ENCODE measurements around the gene MED15.

Gene MED15

GRCh38 chr22:20622650-20623339 is 115.4 kb downstream of the MED15 start:
- no peak overlapping the region for H3K4me3 Mint-ChIP-seq
- no peaks in the 10 kb centered on the region for H3K9me3 Mint-ChIP-seq (ENCODE audit: low read depth)
- H3K27me3 Mint-ChIP-seq = no peaks in the 10 kb centered on the region
- H3K36me3 Mint-ChIP-seq = no peaks in the 10 kb centered on the region
- peaks cover 5% of the 10 kb centered on the region for H3K4me1 Mint-ChIP-seq (ENCODE audit: low read depth)
- H3K27ac Mint-ChIP-seq = no peak overlapping the region

- H3K4me3 Mint-ChIP-seq = no peak overlapping the region
- H3K27me3 Mint-ChIP-seq = no peaks in the 10 kb centered on the region
- H3K4me1 Mint-ChIP-seq (ENCODE audit: low read depth) = peaks cover 5% of the 10 kb centered on the region
- no peaks in the 10 kb centered on the region for H3K36me3 Mint-ChIP-seq
- H3K27ac Mint-ChIP-seq = no peak overlapping the region
- H3K9me3 Mint-ChIP-seq (ENCODE audit: low read depth) = no peaks in the 10 kb centered on the region
Measured at GRCh38 chr22:20624161-20624616, 116.8 kb downstream of the MED15 start.

DNA sequence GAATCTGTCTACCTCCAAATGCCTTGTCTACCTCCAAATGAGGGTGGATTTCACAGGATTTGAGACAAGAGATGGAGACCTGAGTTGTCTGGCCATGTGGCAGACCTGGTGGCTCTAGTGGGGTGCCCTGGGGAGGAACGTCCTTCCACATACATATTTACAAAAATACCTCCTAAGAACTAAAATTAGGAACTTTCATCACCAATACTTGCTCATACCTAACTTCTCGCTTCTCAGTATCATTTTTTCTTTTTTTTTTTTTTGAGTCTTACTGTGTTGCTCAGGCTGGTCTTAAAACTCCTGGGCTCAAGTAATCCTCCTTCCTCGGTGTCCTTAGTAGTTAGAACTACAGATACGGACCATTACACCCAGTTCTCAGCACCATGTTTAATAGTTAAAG is 117.9 kb downstream of the MED15 start:
- no peaks in the 10 kb centered on the region for H3K36me3 Mint-ChIP-seq
- no peaks in the 10 kb centered on the region for H3K9me3 Mint-ChIP-seq (ENCODE audit: low read depth)
- no peak overlapping the region for H3K27ac Mint-ChIP-seq
- no peak overlapping the region for H3K4me3 Mint-ChIP-seq
- H3K27me3 Mint-ChIP-seq = no peaks in the 10 kb centered on the region
- peaks cover 5% of the 10 kb centered on the region for H3K4me1 Mint-ChIP-seq (ENCODE audit: low read depth)

GRCh38 chr22:20626811-20627210 is 119.4 kb downstream of the MED15 start:
- Mint-ChIP-seq H3K27me3 (peaks cover 1% of the 10 kb centered on the region), H3K4me1 (ENCODE audit: low read depth) (peaks cover 5% of the 10 kb centered on the region), H3K9me3 (ENCODE audit: low read depth) (no peaks in the 10 kb centered on the region), H3K4me3 (no peak overlapping the region), H3K27ac (no peak overlapping the region), H3K36me3 (no peaks in the 10 kb centered on the region)

DNA sequence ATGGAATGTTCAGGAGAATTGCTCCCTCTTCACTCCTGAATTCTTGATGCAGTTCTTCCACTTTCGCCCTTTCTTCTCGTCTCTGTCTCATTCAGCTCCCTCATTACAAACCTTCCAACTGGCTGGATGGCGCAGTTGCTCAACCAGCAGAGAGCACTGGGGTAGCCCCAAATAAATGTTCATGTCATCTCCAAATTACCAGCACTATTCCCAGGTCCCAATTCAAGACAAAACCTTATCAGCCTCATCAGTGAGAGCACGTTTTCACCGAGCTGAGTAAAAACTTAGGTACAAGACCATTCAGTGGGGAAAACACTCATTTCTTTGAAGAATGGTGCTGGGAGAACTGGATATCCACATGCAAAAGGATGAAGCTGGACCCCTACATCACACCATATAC is 120.0 kb downstream of the MED15 start:
- H3K4me1 Mint-ChIP-seq (ENCODE audit: low read depth) = peaks cover 5% of the 10 kb centered on the region
- peaks cover 1% of the 10 kb centered on the region for H3K27me3 Mint-ChIP-seq
- H3K4me3 Mint-ChIP-seq = no peak overlapping the region
- no peaks in the 10 kb centered on the region for H3K36me3 Mint-ChIP-seq
- H3K9me3 Mint-ChIP-seq (ENCODE audit: low read depth) = no peaks in the 10 kb centered on the region
- H3K27ac Mint-ChIP-seq = no peak overlapping the region

DNA sequence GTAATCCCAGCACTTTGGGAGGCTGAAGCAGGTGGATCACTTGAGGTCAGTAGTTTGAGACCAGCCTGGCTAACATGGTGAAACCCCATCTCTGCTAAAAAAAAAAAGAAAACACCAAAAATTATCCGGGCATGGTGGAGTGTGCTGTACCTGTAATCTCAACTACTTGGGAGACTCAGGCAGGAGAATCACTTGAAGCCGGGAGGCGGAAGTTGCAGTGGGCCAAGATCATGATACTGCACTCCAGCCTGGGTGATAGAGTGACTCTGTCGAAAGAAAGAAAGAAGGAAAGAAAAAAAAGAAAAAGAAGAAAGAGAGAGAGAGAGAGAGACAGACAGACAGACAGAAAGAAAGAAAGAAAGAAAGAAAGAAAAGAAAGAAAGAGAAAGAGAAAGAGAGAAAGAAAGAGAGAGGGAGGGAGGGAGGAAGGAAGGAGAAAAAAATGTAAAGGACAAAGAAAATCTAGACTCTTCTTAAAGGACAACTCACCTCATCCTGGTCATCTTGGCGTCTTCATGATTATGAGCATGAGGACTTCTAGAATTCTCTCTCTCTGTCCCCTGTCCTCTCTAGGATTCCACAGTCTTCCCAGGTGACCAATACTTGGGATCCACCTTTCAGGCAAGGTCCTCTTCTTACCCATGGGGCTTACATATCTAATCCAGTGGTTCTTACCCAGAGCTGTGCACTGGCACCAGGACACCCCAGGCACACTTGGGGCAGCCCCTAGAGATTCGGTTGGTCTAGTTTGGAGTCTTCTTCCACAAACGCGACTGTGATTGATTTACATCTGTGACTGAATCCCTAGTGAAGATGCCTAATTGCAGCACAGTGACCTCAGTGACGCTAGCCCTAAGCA is 120.9 kb downstream of the MED15 start:
- H3K36me3 Mint-ChIP-seq = no peaks in the 10 kb centered on the region
- peaks cover 5% of the 10 kb centered on the region for H3K4me1 Mint-ChIP-seq (ENCODE audit: low read depth)
- no peaks in the 10 kb centered on the region for H3K9me3 Mint-ChIP-seq (ENCODE audit: low read depth)
- H3K4me3 Mint-ChIP-seq = no peak overlapping the region
- H3K27ac Mint-ChIP-seq = no peak overlapping the region
- peaks cover 1% of the 10 kb centered on the region for H3K27me3 Mint-ChIP-seq

DNA sequence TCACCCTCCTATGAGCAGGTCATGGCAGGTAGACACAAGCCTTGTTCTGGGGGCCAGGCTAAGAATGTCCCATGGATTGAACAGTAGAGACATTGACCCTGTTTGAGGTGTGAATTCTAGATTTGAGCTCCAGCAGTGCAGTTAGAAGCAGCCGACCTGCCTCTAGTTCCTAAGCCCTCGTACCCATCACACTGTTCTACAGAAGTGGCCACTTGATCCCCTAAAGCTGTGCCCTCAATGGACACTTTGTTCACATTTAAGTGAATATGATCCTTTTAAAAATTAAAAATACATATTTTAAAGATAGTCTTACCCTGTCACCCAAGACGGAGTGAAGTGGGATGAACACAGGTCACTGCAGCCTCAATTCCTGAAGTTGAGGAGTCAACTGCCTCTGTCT is 122.0 kb downstream of the MED15 start:
- no peak overlapping the region for H3K4me3 Mint-ChIP-seq
- peaks cover 1% of the 10 kb centered on the region for H3K4me1 Mint-ChIP-seq (ENCODE audit: low read depth)
- H3K27me3 Mint-ChIP-seq = peaks cover 1% of the 10 kb centered on the region
- H3K36me3 Mint-ChIP-seq = no peaks in the 10 kb centered on the region
- no peaks in the 10 kb centered on the region for H3K9me3 Mint-ChIP-seq (ENCODE audit: low read depth)
- H3K27ac Mint-ChIP-seq = no peak overlapping the region

- Mint-ChIP-seq H3K4me1 (ENCODE audit: low read depth) (no peaks in the 10 kb centered on the region), H3K36me3 (no peaks in the 10 kb centered on the region), H3K27me3 (peaks cover 1% of the 10 kb centered on the region), H3K27ac (no peak overlapping the region), H3K9me3 (ENCODE audit: low read depth) (no peaks in the 10 kb centered on the region), H3K4me3 (no peak overlapping the region)
Measured at GRCh38 chr22:20630873-20631617, 123.6 kb downstream of the MED15 start.

GRCh38 chr22:20632082-20632481 is 124.7 kb downstream of the MED15 start:
- H3K4me1 Mint-ChIP-seq (ENCODE audit: low read depth) = no peaks in the 10 kb centered on the region
- H3K36me3 Mint-ChIP-seq = no peaks in the 10 kb centered on the region
- H3K27ac Mint-ChIP-seq = no peak overlapping the region
- H3K4me3 Mint-ChIP-seq = no peak overlapping the region
- peaks cover 1% of the 10 kb centered on the region for H3K27me3 Mint-ChIP-seq
- H3K9me3 Mint-ChIP-seq (ENCODE audit: low read depth) = no peaks in the 10 kb centered on the region

DNA sequence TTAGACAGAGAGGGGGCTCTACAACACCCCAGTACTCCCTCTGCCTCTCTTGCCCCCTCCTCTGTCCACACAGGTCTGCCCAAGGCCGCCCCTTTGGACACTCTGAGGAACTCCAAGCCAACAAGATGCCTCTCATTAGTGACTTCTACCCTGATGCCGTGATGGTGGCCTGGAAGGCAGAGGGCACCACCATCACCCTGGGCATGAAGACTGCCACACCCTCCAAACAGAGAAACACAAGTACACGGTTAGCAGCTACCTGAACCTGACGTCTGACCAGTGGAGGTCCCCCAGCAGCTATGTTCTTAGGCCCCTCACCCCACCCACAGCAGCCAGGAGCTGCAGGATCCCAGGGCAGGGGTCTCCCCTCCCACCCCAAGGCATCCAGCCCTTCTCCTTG is 125.1 kb downstream of the MED15 start:
- no peaks in the 10 kb centered on the region for H3K36me3 Mint-ChIP-seq
- H3K4me3 Mint-ChIP-seq = no peak overlapping the region
- H3K27me3 Mint-ChIP-seq = peaks cover 1% of the 10 kb centered on the region
- H3K27ac Mint-ChIP-seq = no peak overlapping the region
- no peaks in the 10 kb centered on the region for H3K9me3 Mint-ChIP-seq (ENCODE audit: low read depth)
- no peaks in the 10 kb centered on the region for H3K4me1 Mint-ChIP-seq (ENCODE audit: low read depth)

DNA sequence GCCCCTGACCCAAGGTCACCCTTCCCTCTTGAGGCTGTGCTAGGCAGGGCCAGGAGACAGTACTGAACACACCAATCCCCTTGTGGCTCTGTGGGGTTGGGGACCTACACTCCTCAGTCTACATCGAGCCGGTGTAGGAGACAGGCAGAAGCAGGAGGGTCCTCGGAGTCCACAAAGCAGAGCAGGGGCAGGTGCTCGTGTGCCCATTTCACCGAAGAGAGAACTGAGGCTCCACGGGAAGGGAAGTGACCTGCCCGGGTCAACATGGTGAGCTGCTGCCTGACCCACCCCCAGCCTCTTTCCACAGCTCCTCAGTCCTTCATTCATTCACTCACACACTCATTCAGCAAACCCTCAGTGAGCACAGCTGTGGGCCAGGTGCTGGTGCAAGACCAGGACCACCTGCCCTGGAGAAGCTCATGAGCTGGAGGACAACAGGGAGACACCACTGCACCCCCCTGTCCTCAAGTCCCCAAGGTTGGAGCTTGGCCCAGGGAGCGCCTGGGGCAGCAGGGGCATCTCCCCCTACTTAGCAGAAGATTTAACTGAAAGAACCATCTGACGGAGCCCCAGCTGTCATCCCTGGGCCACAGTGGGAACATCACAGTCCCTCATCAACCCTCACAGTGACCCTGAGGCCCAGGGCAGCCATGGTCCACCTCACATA is 127.3 kb downstream of the MED15 start:
- Mint-ChIP-seq H3K27me3 (peaks cover 1% of the 10 kb centered on the region), H3K27ac (no peak overlapping the region), H3K36me3 (no peaks in the 10 kb centered on the region)

DNA sequence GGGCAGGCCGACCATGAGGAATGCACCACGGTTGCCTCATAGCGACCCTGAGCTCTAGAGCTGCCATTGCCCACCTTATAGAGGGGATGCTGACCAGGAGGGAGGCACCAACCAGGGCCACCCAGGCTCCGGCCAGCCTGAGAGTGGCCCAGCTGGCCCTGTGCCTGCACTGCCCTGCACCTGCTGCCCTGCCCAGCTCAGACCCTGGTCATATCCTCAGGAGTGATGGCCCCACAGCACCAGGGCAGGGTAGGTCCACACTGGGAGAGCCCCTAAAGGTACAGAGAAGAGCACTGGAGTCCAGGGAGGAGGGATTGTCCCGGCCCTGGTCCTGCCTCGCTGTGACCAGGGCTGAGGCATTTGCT is 127.8 kb downstream of the MED15 start:
- Mint-ChIP-seq H3K4me1 (ENCODE audit: low read depth) (no peaks in the 10 kb centered on the region), H3K4me3 (no peak overlapping the region)

More for the DNA sequence above, 127.3 kb downstream of the MED15 start:
- no peaks in the 10 kb centered on the region for H3K4me1 Mint-ChIP-seq (ENCODE audit: low read depth)
- H3K9me3 Mint-ChIP-seq (ENCODE audit: low read depth) = no peaks in the 10 kb centered on the region
- H3K4me3 Mint-ChIP-seq = no peak overlapping the region

GRCh38 chr22:20636075-20636812 is 128.8 kb downstream of the MED15 start:
- Mint-ChIP-seq H3K36me3 (no peaks in the 10 kb centered on the region), H3K27ac (no peak overlapping the region), H3K27me3 (no peaks in the 10 kb centered on the region), H3K4me3 (no peak overlapping the region), H3K9me3 (ENCODE audit: low read depth) (no peaks in the 10 kb centered on the region), H3K4me1 (ENCODE audit: low read depth) (no peaks in the 10 kb centered on the region)

More for the DNA sequence above, 127.8 kb downstream of the MED15 start:
- Mint-ChIP-seq H3K27ac (no peak overlapping the region), H3K27me3 (peaks cover 1% of the 10 kb centered on the region), H3K9me3 (ENCODE audit: low read depth) (no peaks in the 10 kb centered on the region), H3K36me3 (no peaks in the 10 kb centered on the region)

GRCh38 chr22:20636945-20637344 is 129.5 kb downstream of the MED15 start:
- Mint-ChIP-seq H3K27me3 (no peaks in the 10 kb centered on the region), H3K27ac (no peak overlapping the region), H3K4me1 (ENCODE audit: low read depth) (no peaks in the 10 kb centered on the region), H3K4me3 (no peak overlapping the region), H3K9me3 (ENCODE audit: low read depth) (no peaks in the 10 kb centered on the region), H3K36me3 (no peaks in the 10 kb centered on the region)
